GM12864 (cell line): ENCODE results near the gene BLACAT1.

ENCODE experiments used
- DNase-seq: peaks from one replicate; pipeline ENCODE4 v3.0.0-alpha.2; 2011; ENCODE audit warnings: low read depth
- H3K4me3 ChIP-seq: 2 replicates; pipeline ENCODE4 v1.5.1; 2011; ENCODE audit warnings: mild to moderate bottlenecking, low read depth, low read length, control low read depth
- TF ChIP-seq, protein P1 (sequence below): IDR thresholded peaks from 2 replicates; pipeline ENCODE4 v1.5.1; 2011; ENCODE audit warnings: low read depth, mild to moderate bottlenecking, moderate library complexity, low read length, control low read depth, inconsistent platforms; ENCODE audit errors: missing control alignments

BLACAT1 gene

DNA sequence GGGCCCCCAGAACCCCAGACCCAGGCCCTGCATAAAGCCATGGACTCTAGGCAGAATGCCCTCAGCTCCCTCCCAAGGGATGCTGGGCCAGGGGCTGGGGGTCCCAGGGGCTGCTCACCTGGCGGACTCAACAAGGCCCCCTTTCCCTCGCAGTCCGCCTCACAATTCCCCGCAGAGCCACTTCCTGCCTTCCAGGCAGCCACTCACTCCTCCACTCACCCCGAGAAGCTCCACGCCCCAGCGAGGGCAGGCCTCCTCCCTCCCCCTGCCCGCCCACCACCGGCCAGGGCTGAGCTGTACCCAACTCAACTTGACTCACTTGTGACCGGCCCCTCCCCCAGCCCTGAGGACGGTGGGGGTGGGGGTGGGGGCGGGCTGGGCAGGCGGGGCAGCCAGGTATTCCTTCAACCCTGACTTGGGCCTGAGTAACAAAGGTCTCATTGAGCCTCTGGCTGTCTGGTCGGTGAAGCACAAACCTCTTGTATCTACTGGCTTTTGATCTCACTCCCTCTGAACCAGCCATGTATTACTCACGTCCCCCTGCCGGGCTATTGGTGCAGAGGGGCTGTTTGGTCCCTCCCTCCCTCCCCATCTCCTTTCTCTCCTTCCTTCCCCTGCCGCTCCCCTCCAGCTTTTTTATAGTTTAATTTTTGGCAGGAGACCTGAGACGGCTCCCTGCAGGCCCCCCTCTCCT lies 5.9 kb downstream of the BLACAT1 start:
- no peak for DNase-seq
- TF ChIP-seq, protein P1, sequence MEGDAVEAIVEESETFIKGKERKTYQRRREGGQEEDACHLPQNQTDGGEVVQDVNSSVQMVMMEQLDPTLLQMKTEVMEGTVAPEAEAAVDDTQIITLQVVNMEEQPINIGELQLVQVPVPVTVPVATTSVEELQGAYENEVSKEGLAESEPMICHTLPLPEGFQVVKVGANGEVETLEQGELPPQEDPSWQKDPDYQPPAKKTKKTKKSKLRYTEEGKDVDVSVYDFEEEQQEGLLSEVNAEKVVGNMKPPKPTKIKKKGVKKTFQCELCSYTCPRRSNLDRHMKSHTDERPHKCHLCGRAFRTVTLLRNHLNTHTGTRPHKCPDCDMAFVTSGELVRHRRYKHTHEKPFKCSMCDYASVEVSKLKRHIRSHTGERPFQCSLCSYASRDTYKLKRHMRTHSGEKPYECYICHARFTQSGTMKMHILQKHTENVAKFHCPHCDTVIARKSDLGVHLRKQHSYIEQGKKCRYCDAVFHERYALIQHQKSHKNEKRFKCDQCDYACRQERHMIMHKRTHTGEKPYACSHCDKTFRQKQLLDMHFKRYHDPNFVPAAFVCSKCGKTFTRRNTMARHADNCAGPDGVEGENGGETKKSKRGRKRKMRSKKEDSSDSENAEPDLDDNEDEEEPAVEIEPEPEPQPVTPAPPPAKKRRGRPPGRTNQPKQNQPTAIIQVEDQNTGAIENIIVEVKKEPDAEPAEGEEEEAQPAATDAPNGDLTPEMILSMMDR = no peak
- no peak overlapping the region for H3K4me3 ChIP-seq

DNA sequence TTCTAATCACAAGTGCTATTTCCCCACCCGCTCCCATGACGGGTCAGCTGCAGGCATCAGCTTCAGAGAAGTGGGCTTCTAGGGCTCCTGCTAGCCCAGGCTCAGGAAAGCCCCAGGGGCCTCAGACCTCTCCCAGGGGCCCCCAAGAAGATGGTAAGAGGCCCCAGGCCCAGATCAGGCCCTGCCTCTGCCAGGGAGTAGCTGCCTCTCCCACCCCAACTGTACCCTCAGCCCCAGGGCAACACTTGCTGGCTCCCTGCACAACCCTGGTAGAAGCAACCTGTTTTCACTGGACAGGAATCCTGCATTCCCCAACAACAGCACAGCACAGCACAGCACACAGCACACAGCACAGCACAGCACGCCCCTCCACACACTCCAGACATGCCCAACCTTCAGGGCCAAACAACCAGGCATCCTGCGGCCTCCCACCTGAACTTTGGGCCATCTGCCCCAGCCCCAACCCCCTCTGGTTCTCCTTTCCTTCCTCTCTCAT lies 6.5 kb downstream of the BLACAT1 start:
- H3K4me3 ChIP-seq = no peak overlapping the region
- TF ChIP-seq, protein P1 = no peak
- no peak for DNase-seq

DNA sequence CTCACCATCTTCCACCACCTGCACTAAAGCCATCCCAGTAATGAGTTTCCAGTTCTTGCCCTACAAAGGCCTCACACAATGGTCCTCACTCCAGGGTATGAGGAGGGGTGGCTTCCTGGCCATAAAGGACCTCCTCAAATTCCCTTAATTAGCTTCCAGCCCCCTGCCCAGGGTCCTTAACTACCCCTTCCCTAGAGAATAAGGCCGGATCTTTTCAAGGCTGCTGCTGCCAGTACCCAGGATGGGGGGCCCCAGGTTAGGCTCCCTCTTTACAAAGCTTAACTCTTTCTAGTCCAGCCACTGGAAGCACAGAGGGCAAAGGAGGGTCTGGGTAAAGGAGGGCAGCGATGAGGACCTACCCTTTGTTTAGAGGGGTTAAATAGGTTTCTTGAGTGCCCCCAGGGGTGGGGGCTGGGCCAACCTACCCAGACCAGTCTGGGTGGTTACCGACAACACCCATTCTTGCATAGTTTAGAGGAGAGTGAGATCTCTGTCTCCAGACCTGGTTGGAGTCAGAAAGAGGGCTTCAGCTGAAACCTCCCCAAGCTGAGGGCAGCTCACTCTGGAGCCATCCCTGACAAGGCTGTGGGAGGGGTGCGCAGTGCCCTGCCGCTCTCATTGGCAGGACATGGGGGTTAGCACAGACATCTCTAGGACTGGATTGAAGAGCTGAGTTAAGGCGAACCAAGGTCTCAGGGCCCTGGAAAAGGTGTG lies 7.1 kb downstream of the BLACAT1 start:
- H3K4me3 ChIP-seq = no peak overlapping the region
- no peak for DNase-seq
- TF ChIP-seq, protein P1 = no peak

DNA sequence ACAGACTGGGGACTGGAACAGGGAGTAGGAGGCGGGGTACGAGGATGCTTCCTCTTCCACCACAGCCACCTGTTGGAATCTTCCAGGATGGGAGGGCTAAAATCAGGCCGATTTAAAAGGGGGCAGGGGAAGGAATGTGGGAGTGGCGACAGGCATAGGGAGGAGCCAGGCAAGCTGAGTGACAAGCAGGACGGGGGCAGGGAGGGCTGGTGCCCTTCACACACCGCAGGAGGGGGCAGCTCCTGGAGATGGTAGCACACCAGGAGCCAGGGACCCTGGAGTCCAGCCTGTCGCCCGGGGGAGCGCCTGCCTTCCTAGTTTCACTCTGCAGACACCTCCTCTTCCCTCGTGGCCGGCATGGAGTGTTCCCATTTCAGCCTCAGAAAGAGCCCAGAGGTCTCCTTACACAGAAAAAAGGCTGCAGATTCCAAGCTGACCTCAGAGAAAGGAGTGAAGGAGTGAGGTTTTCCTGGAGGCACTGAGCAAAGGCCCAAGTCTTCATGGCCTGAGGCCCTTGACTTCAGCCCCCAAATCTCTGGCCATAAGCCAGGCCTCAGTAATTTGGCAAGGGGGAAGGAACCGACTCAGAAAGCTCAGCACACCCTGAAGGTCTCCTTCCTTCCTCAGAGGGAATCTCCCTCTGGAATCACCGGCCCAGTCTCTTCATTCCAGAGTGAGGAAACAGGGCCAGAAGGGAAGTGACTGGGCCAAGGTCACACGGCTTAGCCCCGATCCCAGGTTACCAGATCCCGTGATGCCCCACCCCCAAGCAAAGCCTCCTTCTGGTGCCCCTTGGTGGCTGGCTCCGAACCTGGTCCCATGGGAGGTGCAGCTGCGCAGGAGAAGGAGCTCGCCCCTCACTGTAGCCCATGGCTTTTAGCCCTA lies 8.1 kb downstream of the BLACAT1 start:
- DNase-seq = no peak
- H3K4me3 ChIP-seq = no peak overlapping the region
- TF ChIP-seq, protein P1 = no peak

DNA sequence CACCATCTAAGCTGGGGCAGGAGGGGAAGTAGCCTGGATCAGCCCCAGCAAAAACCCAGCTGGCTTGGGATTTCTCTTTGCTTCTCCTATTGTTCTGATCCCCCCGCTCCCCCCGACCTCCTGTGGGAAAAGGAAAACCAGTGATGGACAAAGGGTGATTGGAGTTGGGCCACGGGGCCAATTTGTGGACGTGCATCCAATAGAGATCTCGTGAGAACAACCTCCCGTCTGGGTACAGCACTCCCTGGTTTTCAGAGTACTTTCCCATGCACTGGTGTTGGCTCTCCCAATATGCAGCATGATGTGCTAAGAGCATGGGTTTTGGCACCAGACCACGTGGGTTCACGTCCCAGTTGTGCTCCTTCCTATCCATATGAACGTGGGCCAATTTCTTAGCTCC lies 9.0 kb downstream of the BLACAT1 start:
- H3K4me3 ChIP-seq = no peak overlapping the region
- no peak for DNase-seq
- TF ChIP-seq, protein P1 = no peak

DNA sequence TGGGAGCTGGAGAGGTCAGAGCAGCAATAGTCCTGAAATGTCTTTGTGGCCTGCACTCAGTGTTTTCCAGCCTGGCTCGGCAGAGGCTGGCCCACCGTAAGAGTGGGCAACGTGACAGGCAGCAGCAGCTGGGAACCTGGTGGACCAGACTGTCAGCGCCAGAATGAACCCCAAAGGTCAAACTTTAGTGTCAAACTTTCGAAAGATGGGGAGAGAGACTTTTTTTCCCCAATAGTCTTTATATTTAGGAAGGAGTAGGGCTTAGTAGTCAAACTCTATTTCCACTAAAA lies 10.3 kb downstream of the BLACAT1 start:
- H3K4me3 ChIP-seq = no peak overlapping the region
- TF ChIP-seq, protein P1 = no peak
- no peak for DNase-seq
